HG03039 (cell line): ENCODE measurements around the gene TCF20.

Experiments
- ATAC-seq: cut with Tn5 transposase; IDR thresholded peaks from one replicate; pipeline ENCODE4 v1.9.1; 2021; ENCODE audit warnings: mild to moderate bottlenecking, moderate library complexity; ENCODE audit not compliant: unreplicated experiment

Gene TCF20

DNA sequence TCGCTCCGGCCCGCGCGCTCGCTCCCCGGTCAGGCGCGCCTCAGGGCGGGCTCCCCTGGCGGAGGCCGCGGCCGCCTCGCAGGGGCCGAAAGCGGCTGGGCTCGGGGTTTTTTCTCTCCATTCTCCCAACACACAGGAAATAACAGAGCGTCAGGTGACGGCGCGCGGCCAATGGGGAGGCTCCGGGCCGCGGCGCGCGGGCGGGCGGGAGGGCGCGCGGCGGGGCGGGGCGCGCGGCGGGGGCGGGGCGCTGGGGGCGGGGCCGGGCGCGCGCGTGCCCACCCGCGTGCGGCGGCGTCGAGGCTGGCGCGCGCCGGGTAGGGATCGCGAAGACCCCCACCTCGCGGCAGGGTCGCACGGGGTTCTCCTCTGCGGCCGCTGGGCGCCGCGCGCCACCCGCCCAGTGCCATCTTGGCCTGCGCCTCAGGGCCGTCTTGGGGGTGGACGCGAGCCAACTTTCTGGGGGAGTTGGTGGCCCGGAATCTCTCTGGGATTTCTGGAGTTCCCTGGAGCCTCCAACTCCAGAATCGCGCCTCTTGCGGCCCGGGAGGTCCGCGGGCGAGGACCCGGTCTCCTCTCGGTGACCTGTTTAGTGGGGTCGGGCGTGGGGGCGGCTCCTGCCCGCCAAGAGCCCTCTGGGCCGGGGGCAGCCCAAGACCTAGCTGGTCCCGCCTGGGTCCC, at the start of gene TCF20:
Gene TCF20, minus strand, starts transcription at position 144 of the 681 bp plus-strand sequence. CDS start 55,348 bp downstream, outside the sequence.
- ATAC-seq, result peak; percentile 51

DNA sequence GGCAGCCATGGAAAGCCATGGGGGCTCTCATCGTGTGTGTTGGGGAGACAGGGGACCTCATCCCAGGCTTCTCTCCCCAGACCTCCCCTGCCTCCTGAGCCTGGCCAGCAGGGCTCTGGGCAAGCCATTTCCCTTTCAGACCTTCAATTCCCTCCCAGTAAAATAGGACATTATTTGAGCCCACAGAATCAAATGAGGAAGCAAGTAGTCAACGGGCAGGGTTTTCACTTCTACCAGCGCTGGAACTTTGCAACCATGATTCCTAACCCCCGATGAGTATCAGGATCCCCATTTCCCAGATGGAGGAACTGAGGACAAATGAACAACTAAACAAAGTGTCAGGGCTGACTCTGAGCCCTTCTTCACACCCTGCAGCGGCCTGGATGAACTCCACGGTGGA, 48.9 kb upstream of the TCF20 start:
- ATAC-seq, result no peak

DNA sequence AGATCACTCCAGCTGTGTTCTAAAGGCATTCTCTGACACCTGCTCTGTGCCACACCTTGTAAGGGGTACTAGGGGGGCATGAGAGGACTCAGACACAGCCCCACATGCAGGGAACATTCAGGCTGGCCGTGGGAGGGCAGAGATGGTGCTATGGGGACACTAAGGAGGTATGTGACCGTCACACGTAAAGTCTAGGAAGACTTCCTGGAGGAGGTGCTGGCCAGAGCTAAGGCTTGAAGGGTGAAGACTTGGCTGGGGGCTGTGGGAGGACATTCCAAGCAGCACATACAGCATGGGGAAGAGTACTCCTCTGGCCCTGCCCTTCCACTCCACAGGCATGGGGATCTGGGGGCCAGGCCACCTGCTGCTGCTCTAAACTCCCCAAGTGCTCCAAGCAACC, 48.5 kb upstream of the TCF20 start:
- ATAC-seq, result no peak

DNA sequence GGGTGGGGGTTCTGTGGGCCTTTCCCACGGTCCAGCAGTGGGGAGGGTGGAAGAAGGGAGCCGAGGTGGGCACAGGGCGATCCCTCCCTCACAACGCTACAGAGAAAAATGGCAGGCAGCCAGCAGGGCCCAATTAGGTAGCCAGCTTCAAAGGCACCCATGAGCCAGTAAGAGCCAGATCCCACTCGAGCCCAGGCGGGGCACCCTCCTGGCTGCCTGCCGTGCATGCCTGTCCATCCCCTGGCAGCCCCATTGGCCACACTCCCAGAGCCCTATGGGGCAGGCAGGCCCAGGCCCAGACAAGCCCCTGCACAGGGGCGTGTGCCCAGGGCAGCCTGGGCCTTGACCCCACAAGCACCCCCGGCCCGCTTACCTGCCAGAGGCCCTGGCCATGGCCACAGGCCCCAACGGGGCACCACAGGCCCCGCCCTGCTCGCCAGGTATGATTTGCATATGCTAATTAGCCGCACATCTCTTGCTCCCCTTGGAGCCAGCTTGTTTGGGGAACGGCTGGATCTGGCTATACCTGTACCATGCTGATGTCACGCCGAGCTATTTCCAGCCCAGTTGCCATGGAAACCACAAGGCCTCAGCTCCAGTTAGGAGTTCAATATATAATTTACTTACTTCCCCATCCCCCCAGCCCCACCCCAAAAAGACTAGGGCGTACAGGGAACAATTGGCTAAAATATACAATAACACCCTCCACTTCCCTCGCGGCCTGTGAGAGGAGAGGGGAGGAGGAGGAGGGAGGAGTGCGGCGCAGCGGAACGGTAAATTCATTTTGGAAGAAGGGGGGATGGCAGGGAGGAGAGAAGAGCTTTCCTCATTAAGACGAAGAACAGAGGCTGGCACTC, 47.5 kb upstream of the TCF20 start:
- no peak for ATAC-seq

DNA sequence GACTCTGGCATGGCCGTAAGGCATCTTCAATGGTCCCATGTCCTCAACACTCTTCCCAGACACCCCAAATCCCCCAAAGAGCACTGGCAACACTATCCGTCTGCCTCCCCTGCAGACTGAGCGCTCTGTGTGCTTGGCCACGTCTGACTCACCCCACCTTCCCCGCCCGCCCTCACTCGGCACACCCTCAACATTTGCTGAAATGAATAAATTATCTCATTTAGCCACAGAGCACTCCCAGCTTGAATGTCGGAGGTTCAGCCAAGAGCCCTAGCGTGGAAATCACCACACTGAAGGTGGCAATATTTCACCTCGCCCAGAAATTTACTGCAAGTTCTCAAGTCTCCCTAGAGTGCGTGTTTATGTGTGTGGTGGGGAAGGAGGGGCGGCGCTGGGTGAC, 46.6 kb upstream of the TCF20 start:
- no peak for ATAC-seq

- ATAC-seq, result no peak
Observed at GRCh38 chr22:42315392-42315756, 44.9 kb upstream of the TCF20 start.

DNA sequence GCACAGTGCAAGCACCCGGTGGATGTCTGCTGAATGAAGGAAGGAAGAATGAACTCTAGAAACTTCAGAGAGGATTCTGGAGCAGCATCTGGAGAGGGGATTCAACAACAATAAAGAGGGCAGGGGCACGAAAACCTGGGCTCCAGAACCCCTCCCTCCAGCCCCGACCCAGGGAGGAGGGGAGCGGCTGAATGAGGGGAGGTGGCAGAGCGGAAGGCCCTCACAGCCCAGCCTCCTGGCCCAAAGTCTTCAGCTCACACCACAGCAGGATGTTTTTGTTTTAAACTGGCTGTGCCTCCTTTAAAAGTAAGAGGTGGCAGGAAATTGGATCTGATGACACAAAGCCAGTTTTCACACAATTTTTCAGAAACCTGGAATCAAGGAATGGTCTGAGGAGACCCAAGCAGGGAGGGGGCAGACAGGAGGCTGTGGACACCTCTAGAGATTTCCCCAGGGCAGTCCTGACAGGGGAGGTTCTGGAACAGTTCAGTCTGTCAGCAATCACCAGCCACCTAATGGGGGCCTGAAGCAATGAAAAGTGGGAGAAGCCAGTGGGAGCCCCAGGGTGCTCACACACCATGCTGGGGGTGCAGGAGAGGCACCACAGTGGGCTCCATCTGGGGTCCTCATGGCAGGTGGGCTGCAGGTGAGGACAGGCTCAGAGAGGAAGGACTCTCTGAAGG, 44.4 kb upstream of the TCF20 start:
- no peak for ATAC-seq

DNA sequence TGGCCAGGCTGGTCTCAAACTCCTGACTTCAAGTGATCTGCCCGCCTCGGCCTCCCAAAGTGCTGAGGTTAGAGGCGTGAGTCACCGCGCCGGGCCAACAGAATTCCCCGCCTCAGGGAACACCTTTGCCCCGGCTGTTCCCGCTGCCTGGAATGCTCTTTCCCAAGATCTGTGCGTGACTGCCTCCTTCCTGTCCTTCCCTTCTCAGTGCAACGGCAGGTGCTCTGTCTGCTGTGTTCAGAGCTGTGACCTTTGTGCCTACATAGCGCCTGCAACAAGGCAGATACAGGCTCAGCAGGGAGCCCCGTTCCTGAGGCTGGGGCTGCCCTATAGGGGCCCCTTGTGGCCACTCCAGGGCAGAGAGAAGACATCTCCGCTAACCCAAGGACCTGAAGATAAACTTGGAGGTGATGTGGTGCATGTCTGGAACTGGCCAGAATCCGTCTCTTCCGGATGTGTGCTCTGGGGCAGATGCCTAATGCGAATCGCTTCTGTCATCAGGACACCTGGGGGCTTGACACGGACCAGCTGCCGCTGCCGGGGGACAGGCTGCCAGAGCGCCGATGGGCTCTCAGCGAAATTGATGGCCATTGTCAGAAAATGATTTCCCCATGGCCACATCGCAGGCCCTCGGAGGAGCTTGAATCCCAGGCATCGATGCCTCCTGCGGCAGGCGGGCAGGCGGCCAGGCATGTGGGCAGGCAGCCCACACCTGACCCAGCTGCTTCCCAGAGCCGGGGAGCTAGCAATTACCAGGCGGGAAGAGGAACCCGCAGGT, 43.5 kb upstream of the TCF20 start:
- no peak for ATAC-seq

- no peak for ATAC-seq
Observed at GRCh38 chr22:42313204-42313603, 42.8 kb upstream of the TCF20 start.

GRCh38 chr22:42310291-42311015, 40.0 kb upstream of the TCF20 start:
- no peak for ATAC-seq

DNA sequence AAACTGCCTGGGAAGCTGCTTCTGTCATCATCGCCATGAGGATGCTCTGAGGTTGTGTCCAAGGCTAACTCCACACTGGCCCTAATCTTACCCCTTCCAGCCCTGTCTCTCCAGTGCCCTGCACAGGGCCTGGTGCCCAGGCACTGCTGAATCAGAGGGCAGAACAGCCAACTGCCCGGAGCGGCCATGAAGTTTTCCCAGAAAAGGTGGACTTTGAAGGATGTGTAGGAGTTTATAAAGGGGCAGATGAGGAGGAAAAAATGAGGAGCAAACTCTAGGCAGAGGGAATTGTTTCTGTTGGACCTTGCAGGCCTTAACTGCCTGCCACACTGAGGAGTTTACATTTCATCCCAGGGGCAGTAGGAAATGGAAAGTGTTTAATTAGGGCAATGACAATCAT, 39.4 kb upstream of the TCF20 start:
- ATAC-seq, result no peak

- ATAC-seq, result no peak
Observed at GRCh38 chr22:42308892-42309468, 38.5 kb upstream of the TCF20 start.

GRCh38 chr22:42307806-42308563, 37.5 kb upstream of the TCF20 start:
- ATAC-seq, result no peak

DNA sequence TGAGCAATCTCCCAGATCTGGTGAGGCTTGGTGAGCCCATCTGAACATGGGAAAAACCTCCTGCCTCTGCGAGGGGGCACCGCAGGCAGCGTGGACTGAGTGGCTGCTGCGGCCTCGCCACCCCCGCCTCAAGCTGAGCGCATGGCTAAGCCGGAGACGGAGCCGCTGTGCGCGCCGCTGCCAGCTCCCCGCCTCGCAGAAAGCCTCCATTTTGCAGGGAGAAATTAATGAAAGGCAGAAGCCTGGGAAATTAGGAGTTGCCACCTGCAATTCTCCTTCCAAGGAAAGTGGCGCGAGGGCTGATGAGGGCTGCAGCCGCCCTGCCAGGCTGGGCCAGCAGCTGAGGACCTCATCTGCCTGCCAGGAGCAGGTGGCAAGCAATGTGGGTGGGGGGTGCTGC, 35.6 kb upstream of the TCF20 start:
- ATAC-seq, result no peak

DNA sequence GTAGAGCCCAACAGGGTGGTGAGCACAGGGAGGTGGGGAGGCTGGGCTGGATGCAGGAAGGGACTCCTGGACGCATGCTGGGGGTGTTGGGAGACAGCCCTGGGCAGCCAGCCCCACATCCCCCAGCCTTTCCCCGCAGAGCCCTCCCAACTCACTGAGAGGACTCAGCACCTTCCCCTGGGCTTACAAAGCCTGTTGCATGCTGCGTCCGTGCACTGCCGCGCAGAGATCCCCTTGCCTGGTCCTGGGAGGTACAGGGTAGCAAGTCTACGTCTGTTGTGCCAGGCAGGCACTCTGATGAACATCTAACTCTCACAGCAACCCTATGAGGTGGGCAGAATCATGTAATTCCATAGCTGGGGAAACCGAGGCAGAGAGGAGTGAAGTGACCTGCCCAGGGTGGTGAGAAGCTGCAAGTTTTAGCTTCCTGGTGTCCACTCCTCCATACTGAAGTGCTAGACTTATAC, 33.9 kb upstream of the TCF20 start:
- ATAC-seq, result no peak

DNA sequence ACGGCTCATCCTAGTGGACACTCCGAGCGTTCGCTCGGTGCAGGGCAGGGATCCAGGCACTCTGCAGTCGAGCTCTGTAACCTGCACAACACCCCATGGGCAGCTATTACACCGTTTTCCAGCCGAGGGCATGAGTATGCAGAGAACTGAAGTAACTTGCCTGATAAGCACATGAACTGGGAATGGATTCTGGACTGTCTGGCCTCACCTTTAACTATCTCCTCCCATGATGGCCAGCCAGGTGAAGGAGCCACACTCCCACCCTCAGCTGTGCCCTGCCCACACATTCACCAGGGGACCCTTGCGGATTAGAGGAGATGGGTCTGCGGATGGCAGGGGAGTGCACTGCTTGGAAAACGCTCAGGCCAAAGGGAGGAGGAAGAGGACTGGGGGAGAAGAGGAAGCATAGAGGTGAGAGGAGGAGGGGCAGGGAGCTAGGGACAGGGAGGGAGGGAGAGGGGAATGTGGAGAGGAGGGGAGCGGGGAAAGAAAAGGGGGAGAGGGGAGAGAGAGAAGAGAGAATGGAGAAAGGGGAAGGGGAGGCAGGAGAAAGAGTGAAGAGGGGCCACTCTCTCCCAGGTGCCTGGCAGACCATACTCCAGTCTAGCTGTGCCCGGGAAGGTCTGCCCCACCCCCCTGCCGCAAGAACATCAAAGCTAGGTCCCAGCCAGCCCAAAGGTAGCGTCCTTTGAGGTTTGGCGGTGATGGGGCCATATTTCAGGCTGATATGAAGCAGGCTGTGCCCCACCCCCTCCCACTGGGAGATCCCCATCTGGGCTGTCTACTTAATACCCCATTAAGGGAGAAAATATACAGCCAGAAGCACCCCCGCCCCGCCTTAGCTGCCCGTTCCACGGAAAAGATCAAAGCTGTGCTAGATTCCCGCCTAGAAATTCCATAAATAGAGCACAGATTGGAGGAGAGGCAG, 33.2 kb upstream of the TCF20 start:
- no peak for ATAC-seq

DNA sequence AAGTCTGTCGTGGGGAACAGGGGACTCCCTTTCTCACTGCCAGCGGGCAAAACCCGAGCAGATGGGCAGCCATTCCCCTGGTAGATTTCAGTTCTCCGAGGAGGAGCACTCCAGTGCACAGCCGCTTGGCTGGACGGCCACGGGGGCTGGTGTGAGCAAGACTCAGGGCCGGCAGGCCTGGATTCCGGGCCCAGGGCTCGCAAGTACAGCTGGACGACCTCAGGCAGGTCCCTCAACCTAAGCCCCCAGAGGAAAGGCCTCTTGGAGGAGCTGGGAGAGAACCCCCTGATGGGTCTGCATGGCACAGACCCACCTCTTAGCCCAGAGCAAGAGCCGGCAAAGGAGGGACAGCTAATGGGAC, 31.3 kb upstream of the TCF20 start:
- ATAC-seq, result no peak

DNA sequence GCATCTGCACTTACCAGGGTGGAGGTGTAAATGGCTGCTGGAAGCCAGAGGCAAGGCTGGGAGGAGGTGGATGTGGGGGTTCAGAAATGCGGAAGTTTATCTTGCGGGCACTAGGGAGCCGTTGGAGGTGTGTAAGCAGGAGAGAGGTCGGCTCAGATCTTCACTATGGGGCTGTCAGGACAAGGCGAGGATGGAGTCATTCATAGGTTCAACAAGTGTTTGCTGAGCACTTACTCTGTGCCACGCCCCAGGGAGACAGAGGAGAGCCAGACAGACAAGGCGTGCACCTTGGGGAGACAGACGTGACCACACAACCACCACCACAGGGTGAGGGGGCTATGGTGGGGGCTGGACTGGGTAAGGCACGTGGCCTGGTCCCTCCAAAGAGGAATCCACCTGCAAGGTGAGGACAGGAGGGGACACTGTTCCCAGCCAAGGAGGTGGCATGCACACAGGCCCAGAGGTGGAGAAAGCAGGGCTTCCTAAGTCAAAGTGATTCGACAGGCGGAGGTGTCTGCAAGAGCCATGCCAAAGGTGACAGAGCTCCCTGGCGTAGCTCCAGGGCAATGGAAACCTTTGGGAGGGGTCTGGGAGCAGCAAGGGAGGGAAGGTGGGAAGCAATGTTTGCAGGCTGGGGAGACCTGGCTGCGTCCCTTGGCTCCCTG, 30.8 kb upstream of the TCF20 start:
- ATAC-seq, result no peak
